CD4-positive, alpha-beta memory T cell (primary cell): Measurements from ENCODE around the gene RPL18A. TPM values are rescaled to one million over a fixed set of nuclear protein-coding genes. Genes with fewer than 3 reads are reported as not detected.

Experiments
- CTCF ChIA-PET: fragments of 350-600 bp; sonication (Branson Sonifier 250); formaldehyde crosslinking; loops from one replicate; lab custom pipeline; 2021; ENCODE audit warnings: inconsistent platforms; ENCODE audit not compliant: partially characterized antibody; lab: Charles Lee
- POLR2A ChIA-PET: fragments of 350-600 bp; sonication (Branson Sonifier 250); formaldehyde crosslinking; loops from one replicate; lab custom pipeline; 2021; ENCODE audit not compliant: partially characterized antibody; lab: Charles Lee
- DNase-seq, 5 donors: peaks; one replicate each; pipeline versions ENCODE4 v3.0.0 to v3.0.0-alpha.2; 2020 to 2022; ENCODE audit warnings: mixed read lengths in 1 of 5
- H3K27ac ChIP-seq: one replicate; pipeline ENCODE4 v1.7.0; 2013; ENCODE audit warnings: low read depth, low read length
- H3K27me3 ChIP-seq: 2 replicates; pipeline ENCODE4 v1.7.0; 2013; ENCODE audit warnings: mild to moderate bottlenecking, low read length, moderate library complexity; ENCODE audit not compliant: insufficient read depth
- H3K36me3 ChIP-seq: 2 replicates; pipeline ENCODE4 v1.7.0; 2013; ENCODE audit warnings: mild to moderate bottlenecking, low read length, moderate library complexity; ENCODE audit not compliant: insufficient read depth
- H3K4me1 ChIP-seq: 2 replicates; pipeline ENCODE4 v1.7.0; 2013; ENCODE audit warnings: mild to moderate bottlenecking, low read length, moderate library complexity; ENCODE audit not compliant: insufficient read depth
- H3K4me3 ChIP-seq, 2 donors: one replicate each; pipeline ENCODE4 v1.7.0; 2013; ENCODE audit warnings: low read length in 2 of 2, mild to moderate bottlenecking in 1 of 2
- H3K9me3 ChIP-seq, 2 donors: one replicate each; pipeline ENCODE4 v1.7.0; 2013; ENCODE audit warnings: low read length in 2 of 2, control low read depth in 1 of 2; ENCODE audit not compliant: control insufficient read depth in 1 of 2
- H3K27ac Mint-ChIP-seq, 7 donors: one replicate each; pipeline ENCODE4 v1.8.0; 2020 to 2021; ENCODE audit warnings: mixed read lengths in 7 of 7, mild to moderate bottlenecking in 6 of 7, inconsistent platforms in 3 of 7, moderate library complexity in 3 of 7
- H3K27me3 Mint-ChIP-seq, 2 donors: one replicate each; pipeline ENCODE4 v1.8.0; 2020 to 2021; ENCODE audit warnings: mixed read lengths in 2 of 2
- H3K36me3 Mint-ChIP-seq, 2 donors: one replicate each; pipeline ENCODE4 v1.8.0; 2020 to 2021; ENCODE audit warnings: mixed read lengths in 2 of 2, inconsistent platforms in 1 of 2, mild to moderate bottlenecking in 1 of 2
- H3K4me1 Mint-ChIP-seq, 4 donors: one replicate each; pipeline ENCODE4 v1.8.0; 2020 to 2021; ENCODE audit warnings: mixed read lengths in 4 of 4, mild to moderate bottlenecking in 1 of 4
- H3K4me3 Mint-ChIP-seq, 8 donors: one replicate each; pipeline ENCODE4 v1.8.0; 2020 to 2021; ENCODE audit warnings: mixed read lengths in 8 of 8, mild to moderate bottlenecking in 7 of 8, moderate library complexity in 6 of 8, inconsistent platforms in 3 of 8
- H3K9me3 Mint-ChIP-seq, 8 donors: one replicate each; pipeline ENCODE4 v1.8.0; 2020 to 2021; ENCODE audit warnings: mixed read lengths in 8 of 8, mild to moderate bottlenecking in 5 of 8, inconsistent platforms in 3 of 8, moderate library complexity in 1 of 8
- intact Hi-C: fragments of 100-400 bp; cut with micrococcal nuclease; formaldehyde crosslinking; loops from one replicate; pipeline ENCODE4 v1.15.1; 2023
- polyA plus RNA-seq, 2 donors: library from polyadenylated mRNA; unstranded; fragments of 300-500 nt; fragmentation: Illumina TruSeq; gene quantifications; one replicate each; pipeline ENCODE4 v1.2.3, GENCODE V29; 2021
- total RNA-seq, 2 experiments: library from RNA; stranded (reverse); gene quantifications; one replicate each; pipeline ENCODE4 v1.2.3, GENCODE V29; 2021

The RPL18A gene
- total and polyA plus RNA-seq, 4 experiments from 2014 or later, result 3,084 to 4,119 (median 3,151) TPM

GRCh38 chr19:17872251-17873001 lies 12.7 kb downstream of the RPL18A start:
- no peaks in the 10 kb centered on the region for H3K36me3 Mint-ChIP-seq
- intact Hi-C loops, result loop anchor here (5.0 kb wide), 1 partner anchor 130 kb away; no protein-coding TSS in a partner anchor
- ChIA-PET POLR2A (interaction anchor here (1.4 to 4.8 kb wide), 7 partner anchors 9 to 128 kb away, joined by 3 to 81 read pairs (median 9); partner anchors contain the start of genes CCDC124 and RPL18A), CTCF (interaction anchor here (2.0 kb wide), 1 partner anchor 12 kb away, joined by 17 read pairs; the partner anchor contains the start of gene RPL18A)
- H3K9me3 Mint-ChIP-seq, result no peaks in the 10 kb centered on the region
- Histone ChIP-seq H3K4me3 (peak overlapping the region; percentile 17 to 55), H3K9me3 (no peaks in the 10 kb centered on the region), H3K36me3 (no peaks in the 10 kb centered on the region), H3K27me3 (no peaks in the 10 kb centered on the region), H3K27ac (peak overlapping the region; percentile 52), H3K4me1 (peaks cover 26% of the 10 kb centered on the region)
- H3K4me1 Mint-ChIP-seq, result peaks cover 3 to 26% (median 11%) of the 10 kb centered on the region in 4 donors
- H3K4me3 Mint-ChIP-seq, result peak overlapping the region; percentile 79 to 90 (median 82)
- peak in 4 of 5 donors; percentile 28 to 50 (median 38) for DNase-seq
- H3K27ac Mint-ChIP-seq, result peak overlapping the region in 4 of 7 donors; percentile 31 to 59 (median 38)
- no peaks in the 10 kb centered on the region for H3K27me3 Mint-ChIP-seq

- H3K9me3 Mint-ChIP-seq, result no peaks in the 10 kb centered on the region
- H3K9me3 ChIP-seq, result no peaks in the 10 kb centered on the region
- no peaks in the 10 kb centered on the region for H3K36me3 ChIP-seq
- H3K27me3 Mint-ChIP-seq, result no peaks in the 10 kb centered on the region
- H3K36me3 Mint-ChIP-seq, result no peaks in the 10 kb centered on the region
- peak; percentile 62 to 71 (median 68) for DNase-seq
- intact Hi-C loops, result loop anchor here (1.0 to 5.0 kb wide), 3 partner anchors 15 to 128 kb away; partner anchors contain the start of gene RPL18A
- ChIA-PET CTCF (interaction anchor here (1.0 kb wide), 2 partner anchors 59 to 72 kb away, joined by 3 to 4 read pairs; partner anchors contain the start of gene CCDC124), POLR2A (interaction anchor here (1.0 to 4.8 kb wide), 3 partner anchors 11 to 58 kb away, joined by 3 to 81 read pairs (median 22); partner anchors contain the start of genes CCDC124 and RPL18A)
- no peak overlapping the region for H3K27ac ChIP-seq
- peak overlapping the region; percentile 75 to 87 (median 81) for H3K4me3 Mint-ChIP-seq
- peaks cover 3 to 26% (median 11%) of the 10 kb centered on the region in 4 donors for H3K4me1 Mint-ChIP-seq
- H3K4me3 ChIP-seq, result peak overlapping the region in 1 of 2 donors; percentile 59
- H3K27ac Mint-ChIP-seq, result peak overlapping the region; percentile 46 to 92 (median 83)
- H3K27me3 ChIP-seq, result no peaks in the 10 kb centered on the region
- peaks cover 26% of the 10 kb centered on the region for H3K4me1 ChIP-seq
These were observed 14.4 kb downstream of the RPL18A start for GRCh38 chr19:17873786-17874757.

GRCh38 chr19:17874758-17875135 lies 15.0 kb downstream of the RPL18A start:
- H3K4me3 Mint-ChIP-seq, result peak overlapping the region in 7 of 8 donors; percentile 49 to 87 (median 76)
- no peak for DNase-seq
- intact Hi-C loops, result loop anchor here (1.0 to 5.0 kb wide), 3 partner anchors 15 to 128 kb away; partner anchors contain the start of gene RPL18A
- H3K9me3 ChIP-seq, result no peaks in the 10 kb centered on the region
- H3K27me3 Mint-ChIP-seq, result no peaks in the 10 kb centered on the region
- no peaks in the 10 kb centered on the region for H3K9me3 Mint-ChIP-seq
- ChIA-PET CTCF (interaction anchor here (1.0 kb wide), 2 partner anchors 58 to 71 kb away, joined by 3 to 4 read pairs; partner anchors contain the start of gene CCDC124), POLR2A (no interaction called here)
- no peaks in the 10 kb centered on the region for H3K27me3 ChIP-seq
- no peaks in the 10 kb centered on the region for H3K36me3 ChIP-seq
- peaks cover 26% of the 10 kb centered on the region for H3K4me1 ChIP-seq
- peak overlapping the region in 3 of 7 donors; percentile 59 to 92 (median 90) for H3K27ac Mint-ChIP-seq
- no peaks in the 10 kb centered on the region for H3K36me3 Mint-ChIP-seq
- H3K4me1 Mint-ChIP-seq, result peaks cover 3 to 26% (median 11%) of the 10 kb centered on the region in 4 donors
- no peak overlapping the region for H3K27ac ChIP-seq
- no peak overlapping the region for H3K4me3 ChIP-seq

GRCh38 chr19:17877696-17878095 lies 18.0 kb downstream of the RPL18A start:
- H3K4me3 Mint-ChIP-seq, result no peak overlapping the region
- no peaks in the 10 kb centered on the region for H3K9me3 Mint-ChIP-seq
- no peaks in the 10 kb centered on the region for H3K36me3 Mint-ChIP-seq
- Histone ChIP-seq H3K27ac (no peak overlapping the region), H3K27me3 (no peaks in the 10 kb centered on the region), H3K4me3 (no peak overlapping the region), H3K36me3 (no peaks in the 10 kb centered on the region), H3K4me1 (peaks cover 12% of the 10 kb centered on the region), H3K9me3 (no peaks in the 10 kb centered on the region)
- no peak overlapping the region for H3K27ac Mint-ChIP-seq
- no peaks in the 10 kb centered on the region for H3K27me3 Mint-ChIP-seq
- peaks cover 1 to 10% (median 5%) of the 10 kb centered on the region in 4 donors for H3K4me1 Mint-ChIP-seq
- ChIA-PET POLR2A (no interaction called here), CTCF (interaction anchor here (1.5 kb wide), 1 partner anchor 18 kb away, joined by 6 read pairs; the partner anchor contains the start of gene RPL18A)
- DNase-seq, result no peak
- intact Hi-C loops, result no loop called here

- Mint-ChIP-seq H3K27ac (peak overlapping the region in 1 of 7 donors; percentile 46), H3K36me3 (no peaks in the 10 kb centered on the region), H3K9me3 (no peaks in the 10 kb centered on the region), H3K4me3 (no peak overlapping the region), H3K27me3 (no peaks in the 10 kb centered on the region), H3K4me1 (peaks cover 1 to 5% (median 3%) of the 10 kb centered on the region in 4 donors)
- Histone ChIP-seq H3K36me3 (no peaks in the 10 kb centered on the region), H3K4me1 (no peaks in the 10 kb centered on the region), H3K9me3 (no peaks in the 10 kb centered on the region), H3K4me3 (no peak overlapping the region), H3K27me3 (no peaks in the 10 kb centered on the region), H3K27ac (no peak overlapping the region)
- intact Hi-C loops, result no loop called here
- no peak for DNase-seq
- POLR2A ChIA-PET, result no interaction called here
- CTCF ChIA-PET, result no interaction called here
These were observed 19.8 kb downstream of the RPL18A start for GRCh38 chr19:17879466-17879865.

DNA sequence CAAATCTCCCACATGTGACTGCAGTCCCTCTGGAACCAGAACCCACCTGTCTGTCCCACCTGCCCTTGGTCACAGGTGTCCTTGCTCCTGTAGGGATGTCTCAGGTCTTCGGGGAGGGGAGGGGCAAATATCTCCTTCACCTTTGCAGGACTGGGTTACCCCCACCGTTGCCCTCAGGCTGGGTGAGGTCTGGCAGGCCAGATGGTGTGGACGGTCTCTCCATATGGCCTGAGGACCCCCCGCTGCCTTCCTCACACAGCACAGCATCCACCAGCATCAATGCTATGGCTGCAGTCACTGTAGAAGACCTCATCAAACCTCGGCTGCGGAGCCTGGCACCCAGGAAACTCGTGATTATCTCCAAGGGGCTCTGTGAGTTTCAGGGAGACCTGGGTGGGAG lies 22.0 kb downstream of the RPL18A start:
- H3K27ac Mint-ChIP-seq, result no peak overlapping the region
- no peaks in the 10 kb centered on the region for H3K4me1 ChIP-seq

More for the DNA sequence above, 22.0 kb downstream of the RPL18A start:
- Mint-ChIP-seq H3K27me3 (no peaks in the 10 kb centered on the region), H3K4me3 (peak overlapping the region in 1 of 8 donors; percentile 9), H3K9me3 (no peaks in the 10 kb centered on the region), H3K36me3 (no peaks in the 10 kb centered on the region), H3K4me1 (peaks cover 0 to 4% (median 0%) of the 10 kb centered on the region in 4 donors)
- ChIA-PET CTCF (no interaction called here), POLR2A (no interaction called here)
- intact Hi-C loops, result no loop called here
- DNase-seq, result no peak
- H3K27ac ChIP-seq, result no peak overlapping the region
- no peaks in the 10 kb centered on the region for H3K9me3 ChIP-seq
- no peak overlapping the region for H3K4me3 ChIP-seq
- H3K27me3 ChIP-seq, result no peaks in the 10 kb centered on the region
- no peaks in the 10 kb centered on the region for H3K36me3 ChIP-seq
